ENCODE results near the gene USP6NL. TPM values are rescaled to one million over a fixed set of nuclear protein-coding genes. Genes with fewer than 3 reads are reported as not detected.

Gene USP6NL
- total RNA-seq, 1 experiment from 2014 or later = 24.6 TPM

DNA sequence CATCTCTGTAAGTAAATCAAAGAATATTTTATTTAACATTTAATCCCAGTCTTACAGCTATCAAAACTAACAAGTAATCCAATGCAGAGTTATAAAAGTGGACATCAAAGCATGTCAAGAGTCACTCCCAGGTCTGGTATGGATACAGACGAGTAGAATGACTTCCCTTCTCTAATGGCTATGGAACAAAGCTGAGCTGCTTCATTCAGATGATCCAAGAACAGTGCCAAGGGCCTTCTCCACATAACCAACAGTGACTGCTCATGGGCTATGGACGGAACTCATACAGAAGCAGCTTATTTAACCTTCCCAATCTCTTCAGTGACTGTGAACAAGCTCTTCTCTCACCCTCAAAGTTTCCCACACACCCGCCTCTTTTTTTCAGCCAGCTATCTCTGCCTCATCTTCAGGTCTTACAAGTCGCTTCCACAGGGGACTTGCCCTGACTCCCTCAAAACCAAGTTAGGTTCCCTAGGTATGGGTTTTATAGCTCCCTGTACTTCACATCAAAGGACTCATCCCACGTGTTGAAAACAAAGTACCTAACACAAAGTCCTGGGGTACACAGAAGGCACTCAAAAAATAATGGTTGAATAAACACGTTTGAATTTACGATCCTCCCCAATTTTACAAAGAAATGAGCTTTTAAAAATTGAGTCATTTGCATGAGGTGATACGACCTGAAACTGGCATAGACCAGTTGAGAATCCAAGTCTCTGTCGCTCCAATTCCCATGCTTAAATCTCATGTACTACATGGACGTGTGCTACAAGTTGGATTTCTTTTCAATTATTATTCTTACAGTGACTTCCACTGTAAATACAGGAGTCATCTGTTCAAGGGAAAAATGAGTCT lies 3.1 kb downstream of the USP6NL start:
- Histone ChIP-seq H3K27me3 (ENCODE audit: insufficient read depth, low read length) (no peaks in the 10 kb centered on the region), H3K4me1 (ENCODE audit: control insufficient read depth in 1 of 2, insufficient read depth in 2 of 2, low read length in 2 of 2) (peaks cover 30 to 54% of the 10 kb centered on the region in 2 experiments), H4K20me1 (ENCODE audit: insufficient read depth) (no peaks in the 10 kb centered on the region), H3K9me2 (ENCODE audit: insufficient read depth) (no peaks in the 10 kb centered on the region), H3K9ac (ENCODE audit: low read length) (no peak overlapping the region), H3K27ac (ENCODE audit: low read depth, low read length) (no peak overlapping the region), H3K36me3 (ENCODE audit: control insufficient read depth in 1 of 2, insufficient read depth in 2 of 2, low read length in 2 of 2) (no peaks in the 10 kb centered on the region), H2AFZ (ENCODE audit: low read depth, low read length, poor library complexity, severe bottlenecking) (no peak overlapping the region), H3K4me2 (ENCODE audit: low read length) (peak overlapping the region; percentile 88), H3K4me3 (replicated peaks in 1 of 2; ENCODE audit: low read depth in 1 of 2, low read length in 2 of 2) (no peak overlapping the region), H3K9me3 (ENCODE audit: control insufficient read depth in 1 of 2, insufficient read depth in 1 of 2, low read depth in 1 of 2, low read length in 2 of 2) (no peaks in the 10 kb centered on the region), H3K79me2 (ENCODE audit: insufficient read depth, low read length) (peaks cover 76% of the 10 kb centered on the region)
- intact Hi-C loops (cut with micrococcal nuclease) = no loop called here
- CTCF ChIA-PET = no interaction called here
- DNase-seq (ENCODE audit: low read depth, low spot score) (no peak), ATAC-seq (no peak)
- BruUV-seq (replicated peaks) = no TSS peak
- POLR2A ChIA-PET = no interaction called here
- RAD21 ChIA-PET (ENCODE audit: low non-redundant PET in 1 of 2, low total read pairs in 2 of 2, uncharacterized antibody in 2 of 2, unreplicated experiment in 2 of 2) = no interaction called here
- TF ChIP-seq, protein P1, sequence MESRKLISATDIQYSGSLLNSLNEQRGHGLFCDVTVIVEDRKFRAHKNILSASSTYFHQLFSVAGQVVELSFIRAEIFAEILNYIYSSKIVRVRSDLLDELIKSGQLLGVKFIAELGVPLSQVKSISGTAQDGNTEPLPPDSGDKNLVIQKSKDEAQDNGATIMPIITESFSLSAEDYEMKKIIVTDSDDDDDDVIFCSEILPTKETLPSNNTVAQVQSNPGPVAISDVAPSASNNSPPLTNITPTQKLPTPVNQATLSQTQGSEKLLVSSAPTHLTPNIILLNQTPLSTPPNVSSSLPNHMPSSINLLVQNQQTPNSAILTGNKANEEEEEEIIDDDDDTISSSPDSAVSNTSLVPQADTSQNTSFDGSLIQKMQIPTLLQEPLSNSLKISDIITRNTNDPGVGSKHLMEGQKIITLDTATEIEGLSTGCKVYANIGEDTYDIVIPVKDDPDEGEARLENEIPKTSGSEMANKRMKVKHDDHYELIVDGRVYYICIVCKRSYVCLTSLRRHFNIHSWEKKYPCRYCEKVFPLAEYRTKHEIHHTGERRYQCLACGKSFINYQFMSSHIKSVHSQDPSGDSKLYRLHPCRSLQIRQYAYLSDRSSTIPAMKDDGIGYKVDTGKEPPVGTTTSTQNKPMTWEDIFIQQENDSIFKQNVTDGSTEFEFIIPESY (IDR thresholded peaks at IDR 0.05; ENCODE audit: extremely low read depth, insufficient replicate concordance, low read length) = no peak
- no peak for TF ChIP-seq CBX3 (IDR thresholded peaks at IDR 0.05; ENCODE audit: low read depth)
- TF ChIP-seq RAD21 (IDR thresholded peaks at IDR 0.05; ENCODE audit: low read depth) = no peak
- no peak for TF ChIP-seq POLR2A (IDR thresholded peaks at IDR 0.05; ENCODE audit: borderline replicate concordance, extremely low read depth, insufficient read depth, insufficient read length)
- TF ChIP-seq SP1 (IDR thresholded peaks at IDR 0.05; ENCODE audit: low read depth) = no peak

GRCh38 chr10:11605807-11606408 lies 5.5 kb downstream of the USP6NL start:
- Histone ChIP-seq H3K4me1 (ENCODE audit: control insufficient read depth in 1 of 2, insufficient read depth in 2 of 2, low read length in 2 of 2) (peaks cover 39 to 54% of the 10 kb centered on the region in 2 experiments), H3K36me3 (ENCODE audit: control insufficient read depth in 1 of 2, insufficient read depth in 2 of 2, low read length in 2 of 2) (no peaks in the 10 kb centered on the region), H3K4me2 (ENCODE audit: low read length) (no peak overlapping the region), H3K9me2 (ENCODE audit: insufficient read depth) (no peaks in the 10 kb centered on the region), H3K27me3 (ENCODE audit: insufficient read depth, low read length) (no peaks in the 10 kb centered on the region), H3K4me3 (replicated peaks in 1 of 2; ENCODE audit: low read depth in 1 of 2, low read length in 2 of 2) (no peak overlapping the region), H3K9me3 (ENCODE audit: control insufficient read depth in 1 of 2, insufficient read depth in 1 of 2, low read depth in 1 of 2, low read length in 2 of 2) (no peaks in the 10 kb centered on the region), H3K27ac (ENCODE audit: low read depth, low read length) (no peak overlapping the region), H4K20me1 (ENCODE audit: insufficient read depth) (no peaks in the 10 kb centered on the region), H3K79me2 (ENCODE audit: insufficient read depth, low read length) (peaks cover 100% of the 10 kb centered on the region), H2AFZ (ENCODE audit: low read depth, low read length, poor library complexity, severe bottlenecking) (no peak overlapping the region), H3K9ac (ENCODE audit: low read length) (no peak overlapping the region)
- ChIA-PET CTCF (no interaction called here), POLR2A (no interaction called here), RAD21 (ENCODE audit: low non-redundant PET in 1 of 2, low total read pairs in 2 of 2, uncharacterized antibody in 2 of 2, unreplicated experiment in 2 of 2) (no interaction called here)
- DNase-seq (ENCODE audit: low read depth, low spot score) (no peak), ATAC-seq (no peak)
- intact Hi-C loops (cut with micrococcal nuclease) = no loop called here
- no TSS peak for BruUV-seq (replicated peaks)
- TF ChIP-seq EZH2 (IDR thresholded peaks at IDR 0.05) (no peak), ELF1 (IDR thresholded peaks at IDR 0.05; ENCODE audit: borderline replicate concordance, low read depth) (no peak), MAX (IDR thresholded peaks at IDR 0.05) (no peak), CBX3 (IDR thresholded peaks at IDR 0.05; ENCODE audit: low read depth) (no peak), REST (IDR thresholded peaks at IDR 0.05; ENCODE audit: low read depth) (no peak), JUND (IDR thresholded peaks at IDR 0.05) (no peak)
- TF ChIP-seq, protein P1 (IDR thresholded peaks at IDR 0.05; ENCODE audit: extremely low read depth, insufficient replicate concordance, low read length) = no peak
